Activated CD8-positive, alpha-beta memory T cell treated with anti-CD3 and anti-CD28 coated beads for 36 hours (primary cell): ENCODE data around the gene CDC40. TPM values are rescaled to one million over a fixed set of nuclear protein-coding genes. Genes with fewer than 3 reads are reported as not detected.

ENCODE experiments used
- CTCF ChIA-PET: fragments of 350-600 bp; sonication (Branson Sonifier 250); formaldehyde crosslinking; loops from one replicate; lab custom pipeline; 2021; ENCODE audit warnings: antibody characterized with exemption; lab: Charles Lee
- POLR2A ChIA-PET: fragments of 350-600 bp; sonication (Branson Sonifier 250); formaldehyde crosslinking; loops from one replicate; lab custom pipeline; 2021; ENCODE audit warnings: antibody characterized with exemption; lab: Charles Lee
- total RNA-seq, 2 experiments: library from RNA; stranded (reverse); gene quantifications; one replicate each; pipeline ENCODE4 v1.2.3, GENCODE V29; 2021

Gene CDC40
- total RNA-seq, result 10 to 100 TPM; 24.6 to 25.5 TPM

DNA sequence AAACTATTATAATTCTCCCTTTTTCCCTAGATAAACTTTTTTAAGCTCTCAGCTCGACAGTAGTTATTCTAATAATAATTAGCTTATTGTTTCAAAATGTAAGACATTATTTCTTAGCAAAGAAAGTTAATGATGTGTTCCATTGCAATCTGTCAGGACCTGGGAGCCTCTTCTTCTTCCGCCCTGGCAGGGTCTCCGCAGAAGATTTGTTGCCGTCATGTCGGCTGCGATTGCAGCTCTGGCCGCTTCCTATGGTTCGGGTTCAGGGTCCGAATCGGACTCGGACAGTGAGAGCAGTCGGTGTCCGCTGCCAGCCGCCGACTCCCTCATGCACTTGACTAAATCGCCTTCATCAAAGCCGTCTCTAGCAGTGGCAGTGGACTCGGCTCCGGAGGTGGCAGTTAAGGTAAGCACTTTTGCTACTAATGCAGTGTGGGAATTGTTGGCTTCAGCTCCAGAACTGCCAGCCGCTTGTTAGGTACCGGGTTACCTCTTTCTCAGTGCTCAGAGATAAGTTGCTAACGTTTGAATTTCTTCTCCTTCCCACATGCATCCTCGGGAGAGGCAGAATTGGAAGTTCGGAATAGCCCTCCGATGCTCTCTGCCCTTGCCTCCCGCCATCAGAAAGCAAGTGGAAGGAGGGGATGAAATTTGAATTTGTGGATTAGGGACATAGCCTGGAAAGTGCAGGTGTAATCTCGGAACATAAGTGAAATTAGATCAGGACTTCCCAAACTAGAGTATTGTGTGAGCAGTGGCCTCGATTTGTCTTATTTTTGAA is at the start of gene CDC40:
TSS of gene CDC40 (plus strand) at position 200 of the 781 bp plus-strand sequence. CDS start at position 218, 18 bp downstream.
- ChIA-PET CTCF (interaction anchor here (0.6 kb wide), 1 partner anchor 669 kb away, joined by 3 read pairs; no protein-coding TSS in a partner anchor), POLR2A (interaction anchor here (0.8 to 1.0 kb wide), 2 partner anchors 19 to 212 kb away, joined by 3 to 5 read pairs; no protein-coding TSS in a partner anchor)

DNA sequence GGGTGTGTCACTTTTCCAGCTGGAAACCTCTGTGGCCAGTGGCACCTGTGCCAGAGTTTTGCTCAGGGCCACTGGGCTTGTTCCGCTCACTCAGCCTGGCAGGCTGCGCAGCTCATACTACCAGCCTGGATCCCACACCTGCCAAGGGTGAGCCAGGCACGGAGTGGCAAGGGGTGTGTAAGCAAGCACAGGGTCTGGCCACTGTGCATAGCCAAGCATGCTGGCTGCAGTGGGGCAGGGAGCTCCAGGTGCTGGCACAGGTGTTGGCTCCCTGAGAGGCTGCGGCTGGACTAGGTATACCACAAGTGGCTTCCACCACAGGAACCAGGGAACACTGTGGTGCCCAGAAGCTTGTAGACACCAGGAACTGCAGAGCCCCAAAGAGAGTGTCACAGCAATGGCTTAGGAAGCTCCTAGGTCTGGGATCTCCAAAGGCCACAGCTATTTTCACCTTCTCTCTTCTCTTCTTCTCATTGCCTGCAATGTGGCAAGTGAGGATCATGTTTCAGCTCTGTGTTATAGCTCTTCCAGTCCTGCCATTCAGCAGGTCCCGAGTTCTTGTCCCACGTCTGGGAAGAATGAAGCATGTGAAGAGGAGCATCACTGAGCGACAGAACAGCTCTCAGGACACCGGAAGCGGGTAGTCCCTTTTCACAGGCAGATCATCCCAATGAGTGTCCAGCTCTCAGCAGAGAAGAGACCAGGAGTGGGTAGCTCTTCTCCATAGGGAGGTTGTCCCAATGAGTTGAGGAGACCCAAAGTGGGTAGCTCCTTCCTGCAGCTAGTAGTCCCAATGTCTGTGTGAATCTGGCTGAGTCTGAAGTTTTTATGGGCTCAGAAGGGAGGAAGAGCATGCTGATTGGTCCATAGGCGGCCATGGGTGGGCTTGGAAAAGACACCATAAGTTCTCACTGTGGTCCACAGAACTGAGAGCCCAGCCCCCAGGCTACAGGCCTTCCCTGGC is 42.0 kb upstream of the CDC40 start:
- CTCF ChIA-PET, result no interaction called here
- POLR2A ChIA-PET, result no interaction called here

DNA sequence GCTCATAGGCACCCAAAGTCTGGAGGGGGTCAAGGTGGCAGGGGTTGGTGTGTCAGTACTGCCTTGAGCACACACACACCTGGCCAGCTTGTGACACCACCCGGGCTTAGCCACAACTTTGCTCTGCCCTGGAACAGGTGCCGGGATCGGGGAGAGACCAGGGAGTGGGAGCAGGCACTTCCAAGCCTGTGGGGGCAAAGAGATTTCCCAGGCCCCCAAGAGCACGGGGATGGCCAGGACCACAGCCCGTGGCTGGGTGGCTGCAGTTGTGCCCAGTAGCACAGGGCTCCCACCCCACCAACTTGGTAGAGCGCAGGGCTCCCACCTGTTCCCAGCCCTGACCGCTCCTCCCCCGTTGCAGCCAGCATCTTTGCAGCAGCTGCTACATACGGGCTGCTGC is 41.2 kb upstream of the CDC40 start:
- ChIA-PET CTCF (no interaction called here), POLR2A (no interaction called here)

DNA sequence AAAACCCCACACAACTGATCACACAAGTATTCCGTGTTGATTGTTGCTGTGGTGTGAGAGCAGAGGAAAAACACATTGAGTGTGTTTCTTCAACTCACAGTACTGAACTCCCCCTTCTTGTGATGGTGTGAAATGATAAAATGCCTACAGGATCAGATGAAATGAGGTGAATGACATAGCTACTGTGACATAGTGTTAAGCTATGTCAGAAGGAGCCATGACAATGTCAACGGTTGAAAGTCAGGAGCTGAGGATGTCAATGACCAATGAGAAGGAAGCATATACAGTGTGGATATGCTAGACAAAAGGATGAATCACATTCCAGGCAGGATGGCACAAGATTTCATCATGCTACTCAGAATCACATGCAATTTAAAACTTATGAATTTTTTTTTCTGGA is 39.6 kb upstream of the CDC40 start:
- ChIA-PET CTCF (no interaction called here), POLR2A (no interaction called here)

DNA sequence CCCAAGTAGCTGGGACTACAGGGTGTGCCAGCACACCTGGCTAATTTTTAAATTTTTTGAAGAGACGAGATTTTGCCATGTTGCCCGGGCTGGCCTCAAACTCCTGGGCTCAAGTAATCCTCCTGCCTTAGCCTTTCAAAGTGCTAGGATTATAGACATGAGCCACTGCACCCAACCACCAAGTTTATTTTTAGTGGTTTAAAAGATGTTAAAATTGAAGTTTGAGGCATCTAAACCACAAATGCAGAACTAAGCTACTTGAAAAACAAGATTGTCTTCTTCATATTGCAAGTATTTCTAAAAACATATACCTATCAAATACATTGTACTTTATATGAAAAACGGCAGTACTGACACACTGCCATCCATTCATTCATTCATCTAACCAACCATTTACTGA is 32.4 kb upstream of the CDC40 start:
- POLR2A ChIA-PET, result interaction anchor here (0.7 kb wide), 1 partner anchor 59 kb away, joined by 3 read pairs; no protein-coding TSS in a partner anchor
- CTCF ChIA-PET, result no interaction called here

DNA sequence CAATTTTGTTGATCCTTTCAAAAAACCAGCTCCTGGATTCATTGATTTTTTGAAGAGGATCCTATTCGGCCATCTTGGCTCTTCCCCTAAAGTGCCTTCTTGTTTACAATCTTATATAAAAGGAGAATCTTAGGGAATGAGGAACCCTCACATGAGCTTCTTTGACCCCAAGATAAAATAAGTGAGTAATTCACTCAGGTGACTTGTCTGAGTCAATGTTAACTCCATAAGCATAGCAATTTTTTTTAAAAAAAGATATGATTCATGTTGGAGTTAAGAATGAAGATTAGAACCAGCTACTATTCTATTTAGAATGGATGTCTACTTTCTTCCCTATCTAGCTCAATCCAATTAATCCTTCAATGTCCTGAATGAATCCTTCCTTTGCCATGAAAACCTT is 21.7 kb upstream of the CDC40 start:
- CTCF ChIA-PET, result no interaction called here
- POLR2A ChIA-PET, result no interaction called here

DNA sequence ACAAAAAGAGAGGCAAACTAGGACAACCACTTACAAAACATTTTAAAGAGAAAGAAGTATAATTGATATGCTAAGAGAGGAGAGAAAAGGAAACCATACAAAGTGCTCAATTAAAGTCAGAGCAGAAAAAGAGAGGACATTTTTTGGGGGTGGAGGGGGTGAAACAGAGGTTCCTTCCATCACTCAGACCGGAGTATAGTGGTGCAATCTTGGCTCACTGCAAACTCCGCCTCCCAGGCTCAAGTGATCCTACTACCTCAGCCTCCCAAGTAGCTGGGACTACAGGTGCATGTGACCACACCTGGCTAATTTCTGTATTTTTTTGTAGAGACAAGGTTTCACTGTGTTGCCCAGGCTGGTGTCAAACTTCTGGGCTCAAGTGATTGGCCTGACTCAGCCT is 10.1 kb upstream of the CDC40 start:
- POLR2A ChIA-PET, result no interaction called here
- CTCF ChIA-PET, result no interaction called here

DNA sequence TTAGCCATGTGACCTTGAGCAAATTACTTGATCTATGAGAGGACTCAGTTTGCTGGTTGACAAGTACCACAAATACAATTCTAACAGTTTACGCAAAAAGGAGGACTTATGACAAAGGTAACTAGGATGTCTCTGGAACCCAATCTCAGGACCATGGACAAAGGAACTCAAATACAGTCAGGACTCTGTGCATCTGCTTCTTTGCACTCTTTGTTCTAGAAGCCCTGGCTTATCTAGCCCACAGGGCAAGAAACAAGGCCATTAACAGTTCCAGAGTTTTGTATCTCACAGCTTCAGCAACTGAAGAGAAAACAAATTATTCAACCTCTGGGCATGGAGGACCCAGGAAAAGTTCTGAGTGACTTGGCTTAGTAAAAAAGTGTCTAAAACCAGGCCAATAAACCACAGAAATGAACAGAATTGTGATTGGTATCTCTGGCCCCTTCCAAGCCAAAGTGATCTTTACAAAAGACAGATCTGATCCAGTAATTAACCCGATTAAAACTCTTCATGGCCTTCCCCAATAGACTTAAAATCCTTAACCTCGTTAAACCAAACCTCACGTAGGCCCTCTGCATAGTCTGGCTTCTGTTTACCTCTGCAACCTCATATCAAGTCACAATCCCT is 6.6 kb upstream of the CDC40 start:
- CTCF ChIA-PET, result no interaction called here
- POLR2A ChIA-PET, result no interaction called here

DNA sequence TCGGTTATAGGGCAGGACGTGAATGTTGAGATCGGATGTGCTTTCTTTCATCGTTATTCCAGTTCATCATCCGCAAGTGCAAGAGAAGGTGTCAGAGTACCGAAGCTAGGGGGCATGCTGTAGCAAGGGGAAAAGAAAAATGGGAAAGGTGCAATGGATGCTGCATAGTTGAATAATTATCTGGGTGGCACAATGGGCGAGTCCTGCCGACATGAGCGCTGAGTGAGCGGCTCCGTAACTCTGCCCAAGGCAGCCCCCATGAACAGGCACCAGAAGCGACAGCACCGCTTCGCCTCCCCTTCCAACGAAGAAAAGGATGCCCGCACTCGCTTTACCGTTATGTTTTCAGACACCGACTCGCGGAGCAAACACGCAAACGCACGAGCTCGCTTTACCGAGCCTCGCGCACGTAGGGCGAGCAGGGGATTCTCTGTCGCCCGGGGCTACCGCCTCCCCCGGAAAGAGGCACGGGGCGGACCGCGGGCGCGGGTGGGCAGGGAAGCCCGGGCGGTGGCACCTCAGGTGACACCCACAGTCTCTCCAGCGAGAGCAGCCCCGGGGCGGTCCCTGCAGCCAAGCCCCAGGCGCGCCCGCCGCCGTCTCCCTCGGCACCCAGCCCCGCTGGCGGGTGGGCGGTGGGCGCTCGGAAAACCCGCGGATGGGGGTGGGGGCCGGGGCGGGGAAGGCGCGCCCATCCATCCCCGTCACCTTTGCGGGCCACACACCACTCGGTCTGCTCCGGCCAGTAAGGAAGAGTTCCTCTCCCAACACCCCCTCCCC is 1.4 kb upstream of the CDC40 start:
- CTCF ChIA-PET, result interaction anchor here (1.1 to 1.3 kb wide), 3 partner anchors 10 to 214 kb away, joined by 3 to 4 read pairs (median 3); no protein-coding TSS in a partner anchor
- POLR2A ChIA-PET, result no interaction called here

DNA sequence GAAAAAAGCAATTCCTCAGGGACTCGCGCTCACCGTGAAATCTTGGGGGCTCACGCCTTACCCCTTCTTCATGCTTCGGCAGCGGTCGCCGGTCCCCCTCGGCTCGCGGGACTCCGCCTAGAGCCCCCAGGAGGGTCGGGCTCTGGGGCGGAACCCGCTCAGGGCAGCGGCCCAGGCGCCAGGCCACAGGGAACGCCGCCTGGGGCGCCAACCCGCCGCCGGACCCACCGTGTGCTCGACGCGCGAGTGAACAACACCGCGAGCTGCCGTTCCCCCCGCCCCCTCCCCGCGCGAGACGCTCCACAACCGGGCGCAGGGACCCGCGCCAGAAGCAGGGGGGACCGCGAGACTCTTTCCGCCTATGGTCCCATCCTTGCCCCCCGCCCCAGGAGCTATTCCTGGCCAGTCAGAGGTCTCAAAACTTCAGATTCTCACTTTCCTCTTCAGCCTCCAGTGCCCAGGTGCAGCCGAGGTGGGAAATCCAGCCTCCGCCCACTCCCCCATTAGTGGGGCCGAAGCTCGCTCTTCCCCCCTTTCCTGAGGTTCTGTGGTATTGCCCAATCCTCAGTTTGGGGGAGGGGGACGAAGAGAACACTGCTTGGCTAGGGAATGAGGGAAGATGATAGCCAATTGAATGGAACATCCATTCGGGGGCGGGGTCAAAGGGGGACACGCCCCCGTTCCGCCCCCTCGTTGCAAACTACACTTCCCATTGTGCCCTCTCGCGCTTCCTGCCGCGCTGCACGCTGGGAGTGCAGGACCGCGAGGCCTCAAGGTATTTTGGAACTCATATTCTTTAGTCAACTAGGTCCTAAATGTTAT is 610 bp upstream of the CDC40 start, which contains the start of gene WASF1:
TSS of gene WASF1 (minus strand) at position 265 of the 822 bp plus-strand sequence. CDS start 52,069 bp downstream, outside the sequence.
- POLR2A ChIA-PET, result interaction anchor here (0.8 to 1.0 kb wide), 2 partner anchors 19 to 213 kb away, joined by 3 to 5 read pairs; no protein-coding TSS in a partner anchor
- CTCF ChIA-PET, result interaction anchor here (0.6 to 1.3 kb wide), 3 partner anchors 9 to 668 kb away, joined by 3 read pairs; no protein-coding TSS in a partner anchor

DNA sequence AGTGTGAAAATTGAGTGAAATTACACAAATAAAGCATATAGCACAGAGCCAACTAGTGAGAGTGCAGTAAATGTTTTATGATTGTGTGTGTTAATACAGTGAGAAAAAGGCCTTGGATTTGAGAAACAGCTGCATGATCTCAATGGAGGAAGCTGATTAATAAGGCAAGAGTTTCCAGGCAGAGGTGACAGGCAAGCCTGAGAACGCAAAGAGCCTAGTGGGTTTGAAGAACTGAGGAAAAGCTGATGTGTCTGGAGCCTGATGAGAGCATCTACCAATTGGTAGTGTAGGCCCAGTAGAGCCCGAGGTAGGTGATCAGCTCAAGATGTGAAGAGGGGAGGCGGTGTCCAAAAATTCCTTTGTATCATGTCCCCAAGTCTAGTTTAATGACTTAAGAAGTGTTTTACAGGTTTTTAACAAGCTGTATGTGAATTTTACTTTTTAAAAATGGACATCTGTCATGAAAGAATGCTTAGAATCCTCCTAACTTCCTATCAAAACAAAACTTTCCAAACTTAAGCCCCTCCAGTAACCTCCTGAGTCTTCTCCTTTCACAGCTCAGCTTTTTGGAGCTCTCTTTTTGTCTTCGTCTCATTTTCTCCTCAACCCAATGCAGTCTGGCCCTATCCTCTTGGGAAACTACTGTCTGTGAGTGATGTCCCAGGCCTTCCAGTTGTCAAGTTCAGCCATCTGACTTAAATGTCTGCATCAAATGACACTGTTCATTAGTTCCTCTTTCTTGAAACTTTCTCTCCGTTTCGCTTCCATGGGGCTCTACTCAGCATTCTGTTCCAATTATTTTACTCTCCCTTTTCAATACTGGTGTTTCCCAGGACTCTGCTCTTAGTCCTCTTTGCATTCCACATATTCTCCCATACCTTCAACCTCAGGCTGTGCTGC is 1.2 kb downstream of the CDC40 start:
- CTCF ChIA-PET, result no interaction called here
- POLR2A ChIA-PET, result interaction anchor here (1.0 kb wide), 1 partner anchor 211 kb away, joined by 3 read pairs; no protein-coding TSS in a partner anchor

DNA sequence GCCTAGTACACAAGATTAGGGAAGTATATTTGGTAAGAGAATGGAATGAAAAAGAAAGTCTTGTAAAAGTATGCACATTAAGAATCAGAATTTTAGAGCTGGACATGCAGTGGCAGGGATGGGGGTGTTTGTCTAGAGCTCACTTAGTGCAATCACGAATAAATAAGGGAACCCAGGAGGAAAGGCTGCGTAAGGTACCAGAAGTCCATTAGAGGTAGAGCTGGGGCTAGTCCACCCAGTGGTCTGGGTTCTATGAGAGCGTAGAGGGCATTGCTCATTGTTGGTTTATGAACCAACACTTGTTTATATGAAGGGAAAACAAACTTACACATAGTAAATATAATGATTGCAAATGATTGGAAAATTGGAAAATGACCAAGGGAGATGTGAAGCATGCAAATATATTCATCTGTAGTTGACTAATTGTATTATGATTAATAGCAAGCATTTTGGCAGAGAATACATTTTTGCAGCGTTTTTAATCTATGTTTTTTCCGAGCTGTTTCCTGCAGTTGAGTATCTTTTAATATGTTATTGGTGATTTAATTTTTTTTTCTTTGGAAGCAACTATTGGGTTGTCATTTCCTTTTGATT is 3.2 kb downstream of the CDC40 start:
- CTCF ChIA-PET, result no interaction called here
- POLR2A ChIA-PET, result no interaction called here

DNA sequence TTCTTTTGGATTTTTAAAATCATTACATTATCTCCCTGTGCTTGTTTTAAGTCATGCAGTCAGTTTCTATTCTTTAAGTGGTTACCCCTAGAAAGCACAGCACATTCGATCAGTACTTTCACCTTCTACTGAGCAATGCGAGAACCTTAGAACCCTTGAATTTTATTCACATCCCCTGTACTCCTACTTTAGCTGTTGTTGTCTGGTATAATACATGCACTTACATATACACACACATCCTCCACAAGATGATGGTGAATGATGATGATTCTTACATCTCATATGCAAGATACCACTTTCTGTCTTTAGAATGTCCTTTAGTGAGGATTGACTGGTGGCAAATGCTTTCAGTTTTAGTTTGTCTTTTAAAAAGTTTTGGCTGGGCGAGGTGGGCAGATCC is 5.7 kb downstream of the CDC40 start:
- CTCF ChIA-PET, result no interaction called here
- POLR2A ChIA-PET, result no interaction called here

DNA sequence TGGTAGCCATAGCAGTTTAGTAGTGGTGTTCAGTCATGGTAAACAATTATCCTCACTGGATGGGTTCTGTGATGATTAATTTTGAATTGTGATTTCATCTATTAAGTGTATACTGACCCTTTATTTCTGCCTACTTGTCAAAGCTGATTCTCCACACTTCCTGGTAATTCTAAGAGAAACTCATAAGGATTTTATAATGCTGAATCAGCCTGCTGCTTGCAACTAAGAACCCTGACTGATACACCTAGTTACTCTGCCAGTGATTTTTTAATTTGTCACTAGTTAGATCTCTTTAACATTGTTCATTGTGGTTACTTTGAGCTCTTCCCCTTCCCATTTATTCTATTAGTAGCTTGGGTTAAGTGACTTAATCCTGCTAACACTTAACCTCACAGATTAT is 8.6 kb downstream of the CDC40 start:
- ChIA-PET CTCF (interaction anchor here (0.9 to 1.0 kb wide), 2 partner anchors 10 kb away, joined by 3 read pairs; no protein-coding TSS in a partner anchor), POLR2A (no interaction called here)

DNA sequence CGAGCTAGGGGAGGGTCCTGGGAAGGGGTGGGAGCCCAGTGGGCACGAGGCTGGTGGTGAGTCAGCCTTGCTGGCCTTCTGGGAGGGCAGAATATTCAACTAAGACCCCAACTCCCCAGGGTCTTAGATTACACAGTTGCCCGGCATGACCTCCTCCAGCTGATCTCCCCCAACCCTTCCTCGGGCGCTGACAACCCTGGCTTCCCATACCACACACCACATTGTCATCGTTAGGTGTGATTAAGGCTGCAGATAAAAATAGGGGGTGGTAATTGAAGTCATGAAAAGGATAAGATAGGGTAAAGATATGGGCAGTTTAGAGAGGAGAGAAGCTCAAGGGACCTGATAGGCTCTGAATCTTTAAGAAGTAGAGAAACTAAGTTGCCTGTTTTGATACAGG is 10.5 kb downstream of the CDC40 start:
- ChIA-PET POLR2A (no interaction called here), CTCF (no interaction called here)

DNA sequence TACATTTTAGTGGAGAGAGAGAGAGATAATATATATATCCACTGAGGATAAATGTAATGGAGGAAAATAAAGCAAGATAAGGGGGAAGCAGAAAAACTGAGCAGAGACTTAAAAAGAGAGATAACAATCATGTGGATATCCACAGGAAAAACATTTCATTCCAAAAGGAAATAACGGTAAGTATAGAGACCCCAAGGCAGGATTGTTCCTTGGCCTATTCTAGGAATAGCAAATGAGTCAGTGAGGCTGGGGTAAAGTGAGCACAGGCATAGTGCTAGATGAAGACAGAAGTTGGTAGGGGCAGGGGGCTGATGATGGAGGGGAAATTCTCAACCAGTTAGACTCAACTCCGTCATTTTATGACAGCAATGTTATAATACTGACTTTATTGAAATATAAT is 11.2 kb downstream of the CDC40 start:
- ChIA-PET CTCF (no interaction called here), POLR2A (no interaction called here)
